Stomach (tissue), 4 donors: ENCODE data around the gene C11orf91.

Experiments
- CTCF ChIP-seq, 7 experiments: fragments of 450-650 bp in 4 of 7; fragments of 200-600 bp in 3 of 7; sonication (generic) in 3 of 7; IDR thresholded peaks; one replicate each; pipeline ENCODE4 v1.5.1; 2016 to 2019; ENCODE audit warnings: antibody characterized with exemption in 7 of 7, control low read depth in 2 of 7, mild to moderate bottlenecking in 1 of 7
- POLR2AphosphoS5 ChIP-seq, 3 donors: sonication (generic); formaldehyde crosslinking; IDR thresholded peaks; one replicate each; pipeline ENCODE4 v1.6.1; 2016; ENCODE audit warnings: antibody characterized with exemption in 3 of 3

- TF ChIP-seq CTCF (IDR thresholded peaks at IDR 0.05) (no peak), POLR2AphosphoS5 (IDR thresholded peaks at IDR 0.05) (peak in 2 of 3 donors; percentile 59 to 66)
These were observed 34.0 kb upstream of the C11orf91 start for GRCh38 chr11:33734441-33735270.
